PC-3 (cell line): ENCODE measurements around the gene UQCC3. TPM values are rescaled to one million over a fixed set of nuclear protein-coding genes. Genes with fewer than 3 reads are reported as not detected.
A peak's percentile ranks its signal among the peaks of the same experiment; 100 is the strongest.

Experiments used
- ATAC-seq: fragments of 200-7000 bp; cut with Tn5 transposase; 2 replicates; pipeline ENCODE4 v1.9.1; 2020; ENCODE audit warnings: mild to moderate bottlenecking, moderate library complexity
- BruUV-seq: library from RNA; stranded (reverse); fragments of 400-500 nt; replicated peaks from 2 replicates; lab custom pipeline; 2021; lab: Mats Ljungman, UMichigan
- CTCF ChIA-PET: fragments of 300-600 bp; sonication (Branson Sonifier 250); formaldehyde crosslinking; loops from one replicate; lab custom pipeline; 2022; ENCODE audit warnings: antibody characterized with exemption; lab: Charles Lee
- POLR2A ChIA-PET: fragments of 300-600 bp; sonication (Branson Sonifier 250); formaldehyde crosslinking; loops from one replicate; lab custom pipeline; 2022; ENCODE audit warnings: antibody characterized with exemption; ENCODE audit not compliant: unreplicated experiment; lab: Charles Lee
- DNase-seq: peaks from one replicate; pipeline ENCODE4 v3.0.0-alpha.2; 2015
- H2AFZ ChIP-seq: fragments of 300-600 bp; sonication (generic); 2 replicates; pipeline ENCODE4 v1.6.0; 2016; ENCODE audit warnings: antibody characterized with exemption, low read length
- H3F3A ChIP-seq: fragments of 300-600 bp; sonication (generic); one replicate; pipeline ENCODE4 v1.6.0; 2017; ENCODE audit warnings: antibody characterized with exemption, low read length, control low read depth, mild to moderate bottlenecking; ENCODE audit not compliant: unreplicated experiment
- H3K27ac ChIP-seq: fragments of 300-600 bp; sonication (generic); 2 replicates; pipeline ENCODE4 v1.5.1; 2016; ENCODE audit warnings: mild to moderate bottlenecking, low read length
- H3K27me3 ChIP-seq: fragments of 300-600 bp; sonication (generic); 2 replicates; pipeline ENCODE4 v1.6.1; 2016; ENCODE audit warnings: low read length, mixed read lengths
- H3K36me3 ChIP-seq: fragments of 300-600 bp; sonication (generic); 2 replicates; pipeline ENCODE4 v1.6.1; 2016; ENCODE audit warnings: low read depth, mixed run types, low read length, mixed read lengths
- H3K4me1 ChIP-seq: fragments of 300-600 bp; sonication (generic); 2 replicates; pipeline ENCODE4 v1.5.1; 2016; ENCODE audit warnings: low read length; ENCODE audit not compliant: insufficient read depth
- H3K4me2 ChIP-seq: fragments of 300-600 bp; sonication (generic); 2 replicates; pipeline ENCODE4 v1.6.0; 2016; ENCODE audit warnings: low read length
- H3K4me3 ChIP-seq: fragments of 300-600 bp; sonication (generic); 2 replicates; pipeline ENCODE4 v1.5.1; 2016; ENCODE audit warnings: mild to moderate bottlenecking, low read length, mixed read lengths
- H3K79me2 ChIP-seq: fragments of 300-600 bp; sonication (generic); 2 replicates; pipeline ENCODE4 v1.6.1; 2017; ENCODE audit warnings: low read length, mixed read lengths
- H3K9ac ChIP-seq: fragments of 300-600 bp; sonication (generic); 2 replicates; pipeline ENCODE4 v1.6.0; 2016; ENCODE audit warnings: mild to moderate bottlenecking, low read length
- H3K9me2 ChIP-seq: fragments of 300-600 bp; sonication (generic); replicated peaks from 2 replicates; pipeline ENCODE4 v1.6.1; 2016; ENCODE audit warnings: mixed run types, low read length, mixed read lengths
- H3K9me3 ChIP-seq: fragments of 300-600 bp; sonication (generic); 2 replicates; pipeline ENCODE4 v1.6.1; 2016; ENCODE audit warnings: low read length, mixed read lengths
- H4K20me1 ChIP-seq: fragments of 300-600 bp; sonication (generic); 2 replicates; pipeline ENCODE4 v1.6.1; 2016; ENCODE audit warnings: low read length, mixed read lengths
- CTCF ChIP-seq: fragments of 300-600 bp; sonication (generic); conservative IDR thresholded peaks from 2 replicates; pipeline ENCODE4 v1.5.1; 2017; ENCODE audit warnings: antibody characterized with exemption, low read depth, mild to moderate bottlenecking, low read length
- EZH2 ChIP-seq: fragments of 300-600 bp; sonication (generic); IDR thresholded peaks from one replicate; pipeline ENCODE4 v1.6.1; 2017; ENCODE audit warnings: antibody characterized with exemption, mild to moderate bottlenecking, low read length; ENCODE audit not compliant: unreplicated experiment
- EZH2phosphoT487 ChIP-seq: fragments of 300-600 bp; sonication (generic); IDR thresholded peaks from 2 replicates; pipeline ENCODE4 v1.6.1; 2018; ENCODE audit warnings: mild to moderate bottlenecking, antibody characterized with exemption, low read length, borderline replicate concordance
- intact Hi-C: fragments of 100-400 bp; cut with micrococcal nuclease; formaldehyde crosslinking; loops from 2 replicates; pipeline ENCODE4 v1.9.0; 2023
- total RNA-seq: library from RNA; depleted of rRNA; stranded (reverse); fragments of >200 nt; gene quantifications from 2 replicates; pipeline ENCODE4 v1.2.3, GENCODE V29; 2014

Gene UQCC3
- total RNA-seq, 1 experiment from 2014 or later, result 83.6 TPM

GRCh38 chr11:62665075-62665598 is 6.3 kb upstream of the UQCC3 start, which contains the start of the genes C11orf98 and CSKMT:
Gene C11orf98, minus strand, starts transcription at chr11:62665210. Its CDS starts 41 bp downstream, at chr11:62665169.
Gene CSKMT, plus strand, starts transcription at chr11:62665312. Its CDS starts 568 bp downstream, at chr11:62665880.
- peaks cover 59% of the 10 kb centered on the region for H3K79me2 ChIP-seq
- TF ChIP-seq CTCF (no peak), EZH2 (no peak), EZH2phosphoT487 (no peak)
- DNase-seq (peak; percentile 98), ATAC-seq (peak; percentile 87)
- H3K4me2 ChIP-seq, result peak within 1 kb of the TSS; percentile 93
- ChIA-PET CTCF (interaction anchor here (0.5 to 1.7 kb wide), 4 partner anchors 10 to 53 kb away, joined by 3 to 8 read pairs (median 6); partner anchors contain the start of gene B3GAT3), POLR2A (interaction anchor here (0.6 to 2.1 kb wide), 19 partner anchors 9 to 1581 kb away, joined by 3 to 22 read pairs (median 5); partner anchors contain the start of genes EEF1G, HNRNPUL2, INTS5 and MTA2)
- peak within 1 kb of the TSS; percentile 97 for H2AFZ ChIP-seq
- H4K20me1 ChIP-seq, result peaks cover 14% of the 10 kb centered on the region; the same call in 1 of the 2 replicates
- intact Hi-C loops, result no loop called here
- H3F3A ChIP-seq, result peaks cover 13% of the 10 kb centered on the region
- H3K4me1 ChIP-seq, result peaks cover 26% of the 10 kb centered on the region
- peaks cover 16% of the 10 kb centered on the region for H3K36me3 ChIP-seq
- H3K9me3 ChIP-seq, result no peaks in the 10 kb centered on the region
- H3K27me3 ChIP-seq, result no peaks in the 10 kb centered on the region
- peak within 1 kb of the TSS; percentile 92 for H3K9ac ChIP-seq
- BruUV-seq, result TSS peak; percentile 91
- peak within 1 kb of the TSS; percentile 36 for H3K27ac ChIP-seq
- H3K4me3 ChIP-seq, result peak within 1 kb of the TSS; percentile 98
- no peaks in the 10 kb centered on the region for H3K9me2 ChIP-seq

GRCh38 chr11:62665599-62666258 is 5.7 kb upstream of the UQCC3 start:
- Histone ChIP-seq H3K9ac (peak overlapping the region; percentile 92), H3K4me3 (peak overlapping the region; percentile 98), H3K36me3 (peaks cover 16% of the 10 kb centered on the region), H3K27me3 (no peaks in the 10 kb centered on the region), H3K27ac (peak overlapping the region; percentile 30), H3K79me2 (peaks cover 65% of the 10 kb centered on the region), H3K9me2 (no peaks in the 10 kb centered on the region), H3K9me3 (no peaks in the 10 kb centered on the region), H3K4me1 (peaks cover 32% of the 10 kb centered on the region), H4K20me1 (peaks cover 14% of the 10 kb centered on the region; the same call in 1 of the 2 replicates), H2AFZ (no peak overlapping the region), H3K4me2 (peak overlapping the region; percentile 93), H3F3A (peaks cover 13% of the 10 kb centered on the region)
- POLR2A ChIA-PET, result interaction anchor here (0.6 to 2.1 kb wide), 15 partner anchors 9 to 216 kb away, joined by 3 to 22 read pairs (median 6); partner anchors contain the start of genes EEF1G, INTS5, MTA2 and TUT1
- intact Hi-C loops, result no loop called here
- BruUV-seq, result no TSS peak
- peak; percentile 16 for ATAC-seq
- CTCF ChIA-PET, result interaction anchor here (1.1 to 1.7 kb wide), 3 partner anchors 15 to 54 kb away, joined by 3 to 6 read pairs (median 6); partner anchors contain the start of gene B3GAT3
- no peak for TF ChIP-seq EZH2phosphoT487
- TF ChIP-seq CTCF, result no peak
- TF ChIP-seq EZH2, result no peak
- DNase-seq, result no peak
